HT-29 (cell line): ENCODE data around the gene EXOC3L4. TPM values are rescaled to one million over a fixed set of nuclear protein-coding genes. Genes with fewer than 3 reads are reported as not detected.
"Not testable (repeated sequence)": the region's sequence is repeated elsewhere in the genome, so short reads cannot be mapped to it uniquely, and the experiment has no call there.

Experiments
- DNase-seq: peaks from one replicate; pipeline ENCODE4 v3.0.0-alpha.2; 2015; ENCODE audit warnings: low spot score
- total RNA-seq: library from RNA; depleted of rRNA; stranded (reverse); fragments of >200 nt; shearing (Covaris generic); gene quantifications from 2 replicates; pipeline ENCODE4 v1.2.3, GENCODE V29; 2014

EXOC3L4 gene
- total RNA-seq, 1 experiment from 2014 or later: 3.9 TPM

GRCh38 chr14:103105580-103106150 lies 11.1 kb downstream of the EXOC3L4 start:
- peak; percentile 30 for DNase-seq

GRCh38 chr14:103107455-103107854 lies 12.9 kb downstream of the EXOC3L4 start:
- DNase-seq: no peak

- no peak for DNase-seq
Observed at GRCh38 chr14:103107941-103108748, 13.6 kb downstream of the EXOC3L4 start.

GRCh38 chr14:103108749-103109207 lies 14.3 kb downstream of the EXOC3L4 start:
- no peak for DNase-seq

- DNase-seq: no peak
Observed at GRCh38 chr14:103109535-103110441, 15.3 kb downstream of the EXOC3L4 start.

GRCh38 chr14:103110681-103111231 lies 16.2 kb downstream of the EXOC3L4 start:
- DNase-seq: no peak

- no peak for DNase-seq
Observed at GRCh38 chr14:103111232-103111868, 16.8 kb downstream of the EXOC3L4 start.

- no peak for DNase-seq
Observed at GRCh38 chr14:103112400-103113243, 18.1 kb downstream of the EXOC3L4 start.

GRCh38 chr14:103113303-103113702 lies 18.8 kb downstream of the EXOC3L4 start:
- DNase-seq: no peak

- no peak for DNase-seq
Observed at GRCh38 chr14:103113774-103114173, 19.2 kb downstream of the EXOC3L4 start.

GRCh38 chr14:103115086-103115679 lies 20.7 kb downstream of the EXOC3L4 start:
- not testable (repeated sequence) for DNase-seq

- peak; percentile 22 for DNase-seq
Observed at GRCh38 chr14:103115845-103116572, 21.5 kb downstream of the EXOC3L4 start.

GRCh38 chr14:103116636-103117035 lies 22.1 kb downstream of the EXOC3L4 start:
- peak; percentile 78 for DNase-seq

GRCh38 chr14:103117499-103117898 lies 23.0 kb downstream of the EXOC3L4 start:
- DNase-seq: not testable (repeated sequence)

- no peak for DNase-seq
Observed at GRCh38 chr14:103118018-103118662, 23.6 kb downstream of the EXOC3L4 start.

- DNase-seq: no peak
Observed at GRCh38 chr14:103118663-103119404, 24.3 kb downstream of the EXOC3L4 start.

- not testable (repeated sequence) for DNase-seq
Observed at GRCh38 chr14:103119527-103119926, 25.0 kb downstream of the EXOC3L4 start.
